Central memory CD8-positive, alpha-beta T cell (primary cell): ENCODE data around the gene TENM3.

Experiments
- ATAC-seq: fragments of 150-1000 bp; cut with Tn5 transposase; replicated peaks from 2 replicates; pipeline ENCODE4 v1.10.0; 2022; ENCODE audit warnings: mild to moderate bottlenecking, moderate FRiP score, moderate number of reproducible peaks; ENCODE audit not compliant: poor library complexity, severe bottlenecking; ENCODE audit errors: extremely low read depth
- DNase-seq, 2 donors: peaks; one replicate each; pipeline ENCODE4 v3.0.0; 2021; ENCODE audit warnings: low spot score in 2 of 2
- H3K27ac Mint-ChIP-seq: one replicate; pipeline ENCODE4 v1.8.0; 2022; ENCODE audit warnings: low read depth, mild to moderate bottlenecking, moderate library complexity, mixed read lengths
- H3K27me3 Mint-ChIP-seq: one replicate; pipeline ENCODE4 v1.8.0; 2022; ENCODE audit warnings: mixed read lengths
- H3K36me3 Mint-ChIP-seq: one replicate; pipeline ENCODE4 v1.8.0; 2022; ENCODE audit warnings: mild to moderate bottlenecking, moderate library complexity, mixed read lengths; ENCODE audit not compliant: insufficient read depth
- H3K4me1 Mint-ChIP-seq: one replicate; pipeline ENCODE4 v1.8.0; 2022; ENCODE audit warnings: mixed read lengths
- H3K4me3 Mint-ChIP-seq: one replicate; pipeline ENCODE4 v1.8.0; 2022; ENCODE audit warnings: mild to moderate bottlenecking, moderate library complexity, mixed read lengths
- H3K9me3 Mint-ChIP-seq: one replicate; pipeline ENCODE4 v1.8.0; 2022; ENCODE audit warnings: mixed read lengths

The TENM3 gene

DNA sequence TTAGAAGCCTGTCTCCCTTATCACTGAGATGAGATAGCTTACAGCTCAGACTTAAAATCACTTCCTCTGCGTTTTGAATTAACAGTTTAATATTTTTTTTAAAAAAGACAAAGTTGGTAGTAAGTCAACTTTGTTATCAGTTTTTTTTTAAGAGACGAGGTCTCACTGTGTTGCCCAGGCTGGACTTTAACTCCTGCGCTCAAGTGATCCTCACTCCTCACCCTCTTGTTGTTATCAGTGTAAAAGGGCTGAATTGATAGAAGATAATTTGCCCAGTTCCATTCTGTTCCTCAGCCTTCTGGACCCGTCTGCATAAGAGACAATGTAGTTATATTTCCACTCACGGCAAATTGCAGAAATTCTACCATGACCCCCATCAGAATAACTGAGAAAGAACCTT lies 428.5 kb downstream of the TENM3 start:
- no peaks in the 10 kb centered on the region for H3K36me3 Mint-ChIP-seq
- H3K27ac Mint-ChIP-seq = no peak overlapping the region
- no peaks in the 10 kb centered on the region for H3K9me3 Mint-ChIP-seq
- no peaks in the 10 kb centered on the region for H3K4me1 Mint-ChIP-seq
- no peak overlapping the region for H3K4me3 Mint-ChIP-seq
- DNase-seq (no peak), ATAC-seq (no peak)
- H3K27me3 Mint-ChIP-seq = no peaks in the 10 kb centered on the region

DNA sequence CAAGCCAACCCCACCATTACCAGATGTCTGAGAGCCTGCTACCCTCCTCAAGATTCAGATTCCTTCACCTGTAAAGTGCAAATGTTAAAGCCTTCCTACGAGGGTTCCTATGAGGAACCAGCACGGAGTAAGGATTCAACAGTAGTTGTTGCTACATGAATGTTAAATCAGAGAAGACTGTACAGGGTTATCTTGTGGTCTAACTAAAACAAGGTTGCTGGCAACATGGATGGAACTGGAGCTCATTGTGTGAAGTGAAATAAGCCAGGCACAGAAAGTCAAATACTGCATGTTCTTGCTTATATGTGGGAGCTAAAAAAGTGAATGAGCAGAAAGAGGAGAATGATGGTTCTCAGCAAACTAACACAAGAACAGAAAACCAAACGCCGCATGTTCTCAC lies 435.4 kb downstream of the TENM3 start:
- no peak for DNase-seq
- H3K4me3 Mint-ChIP-seq = no peak overlapping the region
- ATAC-seq = no peak
- H3K27me3 Mint-ChIP-seq = peaks cover 24% of the 10 kb centered on the region
- no peaks in the 10 kb centered on the region for H3K9me3 Mint-ChIP-seq
- no peaks in the 10 kb centered on the region for H3K36me3 Mint-ChIP-seq
- no peak overlapping the region for H3K27ac Mint-ChIP-seq
- H3K4me1 Mint-ChIP-seq = no peaks in the 10 kb centered on the region

DNA sequence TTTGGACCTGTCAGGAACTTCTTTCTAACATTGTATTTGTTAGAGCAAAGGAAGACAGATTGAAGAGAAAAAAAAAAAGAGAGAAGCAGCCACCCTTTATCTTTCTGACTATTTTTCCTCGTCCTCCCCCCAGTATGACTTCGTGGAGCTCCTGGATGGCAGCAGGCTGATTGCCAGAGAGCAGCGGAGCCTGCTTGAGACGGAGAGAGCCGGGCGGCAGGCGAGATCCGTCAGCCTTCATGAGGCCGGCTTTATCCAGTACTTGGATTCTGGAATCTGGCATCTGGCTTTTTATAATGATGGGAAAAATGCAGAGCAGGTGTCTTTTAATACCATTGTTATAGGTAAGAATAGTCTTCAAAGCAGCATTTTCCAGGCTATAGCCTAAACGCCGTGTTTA lies 436.3 kb downstream of the TENM3 start:
- ATAC-seq = no peak
- H3K36me3 Mint-ChIP-seq = no peaks in the 10 kb centered on the region
- DNase-seq = no peak
- no peak overlapping the region for H3K4me3 Mint-ChIP-seq
- no peak overlapping the region for H3K27ac Mint-ChIP-seq
- no peaks in the 10 kb centered on the region for H3K9me3 Mint-ChIP-seq
- H3K27me3 Mint-ChIP-seq = peaks cover 24% of the 10 kb centered on the region
- no peaks in the 10 kb centered on the region for H3K4me1 Mint-ChIP-seq

DNA sequence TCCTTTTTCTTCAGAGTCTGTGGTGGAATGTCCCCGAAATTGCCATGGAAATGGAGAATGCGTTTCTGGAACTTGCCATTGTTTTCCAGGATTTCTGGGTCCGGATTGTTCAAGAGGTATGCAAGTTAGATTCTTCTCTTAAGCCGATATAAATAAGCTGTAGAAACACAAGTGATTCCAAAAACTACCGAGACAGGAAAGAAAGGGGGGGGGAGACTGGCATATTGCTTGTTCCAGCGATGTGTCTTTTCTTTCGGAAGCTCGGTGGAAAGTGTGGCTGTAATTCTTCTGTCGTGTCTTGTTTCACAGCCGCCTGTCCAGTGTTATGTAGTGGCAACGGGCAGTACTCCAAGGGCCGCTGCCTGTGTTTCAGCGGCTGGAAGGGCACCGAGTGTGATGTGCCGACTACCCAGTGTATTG lies 437.0 kb downstream of the TENM3 start:
- no peak overlapping the region for H3K4me3 Mint-ChIP-seq
- DNase-seq (no peak), ATAC-seq (no peak)
- no peaks in the 10 kb centered on the region for H3K4me1 Mint-ChIP-seq
- H3K9me3 Mint-ChIP-seq = no peaks in the 10 kb centered on the region
- H3K27ac Mint-ChIP-seq = no peak overlapping the region
- no peaks in the 10 kb centered on the region for H3K36me3 Mint-ChIP-seq
- H3K27me3 Mint-ChIP-seq = peaks cover 30% of the 10 kb centered on the region

DNA sequence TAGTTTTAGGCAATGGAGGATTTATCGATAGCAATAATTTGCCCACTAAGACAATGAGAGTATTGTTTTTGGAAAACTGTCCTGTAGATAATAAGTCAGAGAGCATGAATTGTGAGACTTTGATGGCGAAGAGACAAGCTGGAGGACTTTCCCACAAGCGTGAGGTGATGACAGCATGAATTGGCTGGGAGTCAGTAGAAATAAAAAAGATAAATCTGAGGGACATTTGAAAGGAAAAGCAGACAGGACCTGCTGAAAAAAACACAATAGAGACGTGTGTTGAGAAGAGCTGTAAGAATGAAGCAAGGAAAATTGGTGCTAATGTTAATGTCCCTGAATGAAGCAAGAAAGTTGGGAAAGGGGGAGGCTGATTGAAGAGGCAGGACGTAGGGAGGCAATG lies 440.5 kb downstream of the TENM3 start:
- Mint-ChIP-seq H3K9me3 (no peaks in the 10 kb centered on the region), H3K27me3 (peaks cover 29% of the 10 kb centered on the region), H3K4me1 (no peaks in the 10 kb centered on the region), H3K36me3 (no peaks in the 10 kb centered on the region), H3K27ac (no peak overlapping the region), H3K4me3 (no peak overlapping the region)
- ATAC-seq = no peak
- DNase-seq = no peak

- ATAC-seq (no peak), DNase-seq (no peak)
- H3K27ac Mint-ChIP-seq = no peak overlapping the region
- no peaks in the 10 kb centered on the region for H3K9me3 Mint-ChIP-seq
- H3K36me3 Mint-ChIP-seq = no peaks in the 10 kb centered on the region
- H3K4me1 Mint-ChIP-seq = no peaks in the 10 kb centered on the region
- peaks cover 19% of the 10 kb centered on the region for H3K27me3 Mint-ChIP-seq
- H3K4me3 Mint-ChIP-seq = no peak overlapping the region
Observed at GRCh38 chr4:182684796-182685195, 441.6 kb downstream of the TENM3 start.

- ATAC-seq (no peak), DNase-seq (no peak)
- no peaks in the 10 kb centered on the region for H3K4me1 Mint-ChIP-seq
- peaks cover 38% of the 10 kb centered on the region for H3K27me3 Mint-ChIP-seq
- no peak overlapping the region for H3K4me3 Mint-ChIP-seq
- no peaks in the 10 kb centered on the region for H3K9me3 Mint-ChIP-seq
- no peak overlapping the region for H3K27ac Mint-ChIP-seq
- no peaks in the 10 kb centered on the region for H3K36me3 Mint-ChIP-seq
Observed at GRCh38 chr4:182688081-182688480, 444.9 kb downstream of the TENM3 start.

DNA sequence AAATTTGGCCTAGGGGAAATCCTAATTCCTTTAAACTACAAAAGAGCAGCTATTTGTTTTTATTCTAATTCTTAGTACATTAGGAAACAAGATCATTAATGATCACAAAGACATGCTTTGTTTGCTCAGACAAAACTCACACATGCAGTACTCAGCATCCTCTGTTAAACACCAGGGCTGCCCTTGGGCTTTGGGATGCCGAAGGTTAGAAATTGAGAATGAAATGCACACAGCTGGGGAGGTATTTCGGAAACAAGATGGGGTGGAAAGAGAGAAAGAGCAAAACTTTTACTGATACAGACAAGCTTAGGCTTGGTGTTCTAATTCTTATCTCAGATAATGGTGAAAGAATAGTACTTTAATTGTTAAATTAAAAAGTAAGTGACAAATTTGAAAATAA lies 451.3 kb downstream of the TENM3 start:
- DNase-seq (no peak), ATAC-seq (no peak)
- Mint-ChIP-seq H3K9me3 (no peaks in the 10 kb centered on the region), H3K4me1 (no peaks in the 10 kb centered on the region), H3K36me3 (no peaks in the 10 kb centered on the region), H3K4me3 (no peak overlapping the region), H3K27ac (no peak overlapping the region), H3K27me3 (peaks cover 35% of the 10 kb centered on the region)

DNA sequence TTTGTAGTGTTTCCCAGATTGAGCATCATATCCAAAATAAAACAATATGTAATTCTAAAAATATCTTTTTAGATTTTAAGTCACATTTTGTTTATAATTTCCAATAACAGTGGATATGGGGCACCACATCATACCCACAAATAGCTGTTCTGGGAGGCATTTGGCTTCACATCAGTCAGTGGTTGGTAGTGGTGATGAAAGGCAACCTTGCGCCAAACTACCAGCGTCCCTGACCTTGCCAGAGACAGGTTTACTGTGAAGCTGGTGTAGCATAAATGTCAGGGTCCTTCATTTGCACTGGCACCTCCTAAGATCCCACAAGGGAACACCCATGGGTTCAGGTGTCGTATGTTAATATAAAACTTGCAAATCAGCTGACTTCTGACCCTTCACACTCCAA lies 451.8 kb downstream of the TENM3 start:
- Mint-ChIP-seq H3K9me3 (no peaks in the 10 kb centered on the region), H3K36me3 (no peaks in the 10 kb centered on the region), H3K4me3 (no peak overlapping the region), H3K27me3 (peaks cover 31% of the 10 kb centered on the region), H3K27ac (no peak overlapping the region), H3K4me1 (no peaks in the 10 kb centered on the region)
- ATAC-seq (no peak), DNase-seq (no peak)

GRCh38 chr4:182695842-182696241 lies 452.6 kb downstream of the TENM3 start:
- no peak overlapping the region for H3K27ac Mint-ChIP-seq
- H3K4me3 Mint-ChIP-seq = no peak overlapping the region
- DNase-seq = no peak
- H3K4me1 Mint-ChIP-seq = no peaks in the 10 kb centered on the region
- no peaks in the 10 kb centered on the region for H3K36me3 Mint-ChIP-seq
- H3K9me3 Mint-ChIP-seq = no peaks in the 10 kb centered on the region
- peaks cover 23% of the 10 kb centered on the region for H3K27me3 Mint-ChIP-seq
- ATAC-seq = no peak

GRCh38 chr4:182697094-182697493 lies 453.9 kb downstream of the TENM3 start:
- no peak overlapping the region for H3K4me3 Mint-ChIP-seq
- no peak overlapping the region for H3K27ac Mint-ChIP-seq
- H3K27me3 Mint-ChIP-seq = peaks cover 14% of the 10 kb centered on the region
- ATAC-seq = no peak
- no peaks in the 10 kb centered on the region for H3K36me3 Mint-ChIP-seq
- no peaks in the 10 kb centered on the region for H3K4me1 Mint-ChIP-seq
- no peak for DNase-seq
- no peaks in the 10 kb centered on the region for H3K9me3 Mint-ChIP-seq

DNA sequence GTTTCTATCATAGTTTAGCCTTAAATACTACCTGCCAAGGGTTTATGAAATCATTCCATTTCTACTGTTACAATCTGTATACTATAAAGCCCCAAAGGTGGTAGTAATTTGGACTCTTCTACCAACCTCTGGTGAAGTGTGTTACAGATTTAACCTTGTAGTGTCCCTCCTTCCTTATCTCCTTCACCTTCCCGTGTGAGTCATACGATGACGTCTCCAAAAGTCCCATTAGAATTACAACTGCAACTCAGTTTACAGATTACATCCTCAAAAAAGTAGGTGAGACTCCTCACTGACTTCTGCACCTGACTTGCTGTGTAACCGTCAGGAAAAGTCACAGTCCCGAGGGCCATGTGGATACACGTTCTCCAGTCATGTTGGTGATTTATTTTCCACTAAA lies 455.0 kb downstream of the TENM3 start:
- Mint-ChIP-seq H3K4me3 (no peak overlapping the region), H3K27me3 (peaks cover 6% of the 10 kb centered on the region), H3K9me3 (no peaks in the 10 kb centered on the region), H3K27ac (no peak overlapping the region), H3K36me3 (no peaks in the 10 kb centered on the region), H3K4me1 (no peaks in the 10 kb centered on the region)
- DNase-seq (no peak), ATAC-seq (no peak)

GRCh38 chr4:182699201-182699600 lies 456.0 kb downstream of the TENM3 start:
- Mint-ChIP-seq H3K27ac (no peak overlapping the region), H3K36me3 (no peaks in the 10 kb centered on the region), H3K27me3 (peaks cover 4% of the 10 kb centered on the region), H3K4me3 (no peak overlapping the region), H3K4me1 (no peaks in the 10 kb centered on the region), H3K9me3 (no peaks in the 10 kb centered on the region)
- no peak for DNase-seq
- no peak for ATAC-seq

- Mint-ChIP-seq H3K27me3 (no peaks in the 10 kb centered on the region), H3K9me3 (no peaks in the 10 kb centered on the region), H3K27ac (no peak overlapping the region), H3K4me3 (no peak overlapping the region), H3K4me1 (no peaks in the 10 kb centered on the region), H3K36me3 (no peaks in the 10 kb centered on the region)
- DNase-seq = no peak
- no peak for ATAC-seq
Observed at GRCh38 chr4:182699795-182700194, 456.6 kb downstream of the TENM3 start.
